IPS-18c (cell line): ENCODE measurements around the gene GIN1.
"Not testable (repeated sequence)": the region's sequence is repeated elsewhere in the genome, so short reads cannot be mapped to it uniquely, and the experiment has no call there.

Experiments used
- H3K4me3 ChIP-seq: 2 replicates; pipeline ENCODE4 v1.7.0; 2013; ENCODE audit warnings: low read depth, mild to moderate bottlenecking, low read length, moderate library complexity; ENCODE audit not compliant: insufficient read depth
- H3K9me3 ChIP-seq: one replicate; pipeline ENCODE4 v1.6.1; 2013; ENCODE audit warnings: mild to moderate bottlenecking, low read length, moderate library complexity; ENCODE audit not compliant: control insufficient read depth, insufficient read depth

Gene GIN1

GRCh38 chr5:103066326-103066725 lies 53.6 kb downstream of the GIN1 start:
- H3K9me3 ChIP-seq, result no peaks in the 10 kb centered on the region
- H3K4me3 ChIP-seq, result no peak overlapping the region

- Histone ChIP-seq H3K9me3 (no peaks in the 10 kb centered on the region), H3K4me3 (no peak overlapping the region)
These were observed 59.4 kb downstream of the GIN1 start for GRCh38 chr5:103060424-103060954.

- H3K9me3 ChIP-seq, result no peaks in the 10 kb centered on the region
These were observed 60.4 kb downstream of the GIN1 start for GRCh38 chr5:103059525-103059924.

GRCh38 chr5:103057208-103058130 lies 62.5 kb downstream of the GIN1 start:
- no peak overlapping the region for H3K4me3 ChIP-seq
- H3K9me3 ChIP-seq, result no peaks in the 10 kb centered on the region

More at GRCh38 chr5:103059525-103059924, 60.4 kb downstream of the GIN1 start:
- H3K4me3 ChIP-seq, result no peak overlapping the region

- H3K4me3 ChIP-seq, H3K9me3 ChIP-seq: not testable (repeated sequence)
These were observed 73.2 kb downstream of the GIN1 start for GRCh38 chr5:103046706-103047105.

- Histone ChIP-seq H3K9me3 (no peaks in the 10 kb centered on the region), H3K4me3 (no peak overlapping the region)
These were observed 78.8 kb downstream of the GIN1 start for GRCh38 chr5:103041071-103041676.

GRCh38 chr5:103037673-103038455 lies 82.1 kb downstream of the GIN1 start:
- no peak overlapping the region for H3K4me3 ChIP-seq
- peaks cover 4% of the 10 kb centered on the region for H3K9me3 ChIP-seq

- H3K4me3 ChIP-seq, result no peak overlapping the region
These were observed 83.3 kb downstream of the GIN1 start for GRCh38 chr5:103036601-103037000.

More at GRCh38 chr5:103036601-103037000, 83.3 kb downstream of the GIN1 start:
- peaks cover 4% of the 10 kb centered on the region for H3K9me3 ChIP-seq
